G401 (cell line): ENCODE data around the gene RABGAP1L. TPM values are rescaled to one million over a fixed set of nuclear protein-coding genes. Genes with fewer than 3 reads are reported as not detected.
"Not testable (repeated sequence)": the region's sequence is repeated elsewhere in the genome, so short reads cannot be mapped to it uniquely, and the experiment has no call there.

ENCODE experiments used
- DNase-seq: peaks from one replicate; pipeline ENCODE4 v3.0.0-alpha.2; 2015; ENCODE audit warnings: low spot score
- in situ Hi-C: cut with HindIII; loops from 2 replicates; pipeline ENCODE4 v1.10.0; 2016; ENCODE audit warnings: low sequenced_read_pairs, mixed read lengths
- total RNA-seq: library from RNA; depleted of rRNA; stranded (reverse); fragments of >200 nt; shearing (Covaris generic); gene quantifications from 2 replicates; pipeline ENCODE4 v1.2.3, GENCODE V29; 2014

The RABGAP1L gene
- total RNA-seq, 1 experiment from 2014 or later, result 23.3 TPM

DNA sequence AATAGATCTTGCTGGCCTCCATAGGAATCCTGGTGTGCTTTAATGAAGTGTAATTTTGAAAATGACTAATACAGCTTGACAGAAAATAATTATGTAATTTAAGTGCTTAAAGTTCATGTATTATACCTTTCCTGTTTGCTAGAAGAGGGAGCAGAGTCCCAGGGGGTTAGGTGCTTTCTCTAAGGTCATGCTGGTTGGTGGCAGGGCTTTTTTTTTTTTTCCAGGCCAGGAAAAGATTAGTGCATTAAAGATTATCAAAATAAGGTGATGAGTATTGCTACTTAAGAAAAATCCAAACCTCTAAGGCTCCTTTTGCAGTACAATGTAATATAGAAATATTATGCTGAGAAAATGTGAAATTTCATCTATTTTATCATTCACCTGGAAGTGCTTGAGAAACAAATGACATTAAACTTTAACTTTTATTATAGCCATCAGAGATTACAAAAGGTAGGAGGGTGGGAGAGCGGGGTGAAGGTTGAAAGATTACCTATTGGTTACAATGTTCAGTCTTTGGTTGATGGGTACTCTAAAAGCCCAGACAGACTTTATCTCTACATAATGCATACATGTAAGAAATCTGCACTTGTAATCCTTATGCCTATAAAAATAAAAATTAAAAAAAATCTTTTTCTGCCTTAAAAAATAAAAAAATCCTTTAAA, 110.8 kb downstream of the RABGAP1L start:
- in situ Hi-C loops, result no loop called here
- DNase-seq, result no peak

DNA sequence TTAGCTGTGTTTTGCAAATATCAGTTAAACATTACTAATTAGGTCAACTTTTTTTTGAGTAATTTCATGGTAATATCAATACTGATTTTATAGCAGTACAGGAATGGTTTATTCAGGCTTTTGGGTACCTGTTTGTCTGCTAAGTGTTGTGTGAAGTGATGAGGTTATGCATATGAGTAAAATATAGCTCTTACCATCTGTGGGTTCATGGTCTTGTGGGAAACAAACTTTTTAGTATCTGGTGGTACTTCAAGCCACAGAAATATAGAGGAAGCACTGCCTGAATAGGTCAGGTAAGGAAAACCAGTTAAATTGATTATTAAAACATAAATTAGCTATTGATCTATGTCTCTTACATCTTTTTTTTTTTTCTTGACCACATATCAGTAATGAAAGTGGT, 113.9 kb downstream of the RABGAP1L start:
- no peak for DNase-seq
- in situ Hi-C loops, result no loop called here

DNA sequence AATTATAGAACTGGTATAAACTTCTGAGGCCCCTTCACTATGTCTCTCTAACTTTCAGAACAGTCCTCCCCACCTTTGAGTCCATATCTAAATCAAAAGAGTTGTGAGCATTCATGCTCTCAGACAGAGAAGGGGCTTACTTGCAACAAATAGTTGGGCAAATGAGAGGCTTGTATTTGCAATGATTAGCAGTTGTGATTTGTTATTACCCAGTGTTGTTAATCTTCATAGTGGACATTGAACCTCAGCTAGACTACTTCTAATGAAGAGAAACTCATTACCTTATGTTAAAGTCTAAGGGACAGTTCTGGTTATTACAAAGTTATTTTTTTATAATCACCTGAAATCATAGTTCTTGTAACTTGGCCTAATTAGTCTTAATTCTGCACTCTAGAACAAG, 114.5 kb downstream of the RABGAP1L start:
- DNase-seq, result no peak
- in situ Hi-C loops, result no loop called here

DNA sequence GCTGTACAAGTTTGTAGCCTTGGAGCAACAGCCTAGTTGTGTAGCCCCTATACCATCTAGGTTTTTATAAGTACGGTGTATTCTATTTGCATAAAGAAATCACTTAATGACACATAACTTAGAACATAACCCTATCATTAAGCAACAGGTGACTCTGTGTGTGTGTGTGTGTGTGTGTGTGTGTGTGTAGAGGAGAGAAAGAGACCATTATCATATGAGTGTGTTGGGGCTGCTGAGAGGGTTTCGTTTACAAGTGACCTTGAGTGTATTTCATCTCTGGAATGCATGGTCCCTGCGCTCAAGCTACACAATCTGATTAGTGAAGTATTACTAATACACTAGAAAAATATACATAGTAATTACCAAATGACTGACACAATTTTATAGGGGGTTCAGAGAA, 115.1 kb downstream of the RABGAP1L start:
- in situ Hi-C loops, result no loop called here
- no peak for DNase-seq

DNA sequence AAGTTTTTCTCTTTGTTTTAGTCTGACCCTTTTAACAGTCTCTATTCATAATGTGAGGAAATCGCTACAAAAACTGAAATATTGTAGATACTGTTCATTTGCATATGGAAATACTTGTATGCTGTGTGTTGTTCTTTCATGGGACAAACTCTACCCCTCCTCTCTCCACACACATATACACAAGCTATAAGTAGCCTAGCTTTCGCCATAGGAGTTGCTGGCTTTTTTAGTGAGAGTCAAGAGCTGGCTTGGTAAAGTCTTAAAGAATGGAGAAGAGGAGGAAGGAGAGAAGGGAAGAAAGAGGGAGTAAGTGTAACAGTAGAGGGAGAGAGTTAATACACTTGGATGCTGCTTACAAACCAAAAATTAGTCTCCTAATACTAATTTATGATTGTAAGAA, 115.6 kb downstream of the RABGAP1L start:
- in situ Hi-C loops, result no loop called here
- no peak for DNase-seq

DNA sequence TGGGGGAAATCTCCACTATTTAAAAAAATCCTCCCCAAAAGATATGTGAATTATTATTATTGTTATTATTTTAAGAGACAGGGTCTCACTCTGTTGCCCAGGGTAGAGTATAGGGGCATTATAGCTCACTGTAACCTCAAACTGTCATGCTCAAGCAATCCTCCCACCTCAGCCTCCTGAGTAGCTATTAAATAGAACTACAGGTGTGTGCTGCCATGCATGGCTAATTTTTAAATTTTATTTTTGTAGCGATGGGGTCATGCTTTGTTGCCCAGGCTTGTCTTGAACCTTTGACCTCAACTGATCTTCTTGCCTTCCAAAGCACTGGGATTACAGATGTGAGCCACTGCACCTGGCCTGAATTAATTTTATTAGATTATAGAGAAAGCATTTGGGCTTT, 116.8 kb downstream of the RABGAP1L start:
- in situ Hi-C loops, result no loop called here
- no peak for DNase-seq

DNA sequence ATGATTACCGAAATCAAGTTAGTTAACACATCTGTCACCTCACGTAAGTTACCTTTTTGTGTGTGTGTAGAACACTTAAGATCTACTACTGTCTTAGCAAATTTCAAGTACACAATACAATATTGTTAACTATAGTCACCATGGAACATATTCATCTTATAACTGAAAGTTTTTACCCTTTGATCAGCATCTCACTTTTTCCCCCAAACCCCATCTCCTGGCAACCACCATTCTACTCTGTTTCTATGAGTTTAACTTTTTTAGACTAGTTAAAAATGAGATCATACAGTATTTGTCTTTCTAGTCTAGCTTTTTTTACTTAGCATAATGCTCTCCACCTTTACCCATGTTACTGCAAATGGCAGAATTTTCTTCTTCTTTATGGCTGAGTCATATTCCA, 124.7 kb downstream of the RABGAP1L start:
- in situ Hi-C loops, result no loop called here
- no peak for DNase-seq

DNA sequence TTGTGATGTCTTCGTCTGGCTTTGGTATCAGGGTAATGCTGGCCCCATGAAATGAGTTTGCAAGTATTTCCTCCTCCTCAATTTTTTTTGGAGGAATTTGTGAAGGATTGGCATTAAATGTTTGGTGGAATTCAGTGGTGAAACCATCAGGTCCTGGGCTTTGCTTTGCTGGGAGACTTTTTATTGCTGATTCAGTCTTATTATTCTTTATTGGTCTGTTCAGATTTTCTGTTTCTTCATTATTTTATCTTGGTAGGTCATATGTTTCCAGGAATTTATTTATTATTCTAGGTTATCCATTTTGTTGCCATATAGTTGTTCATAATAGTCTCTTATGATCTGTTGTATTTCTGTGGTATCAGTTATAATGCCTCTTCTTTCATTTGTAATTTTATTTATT, 126.7 kb downstream of the RABGAP1L start:
- DNase-seq, result no peak
- in situ Hi-C loops, result no loop called here

DNA sequence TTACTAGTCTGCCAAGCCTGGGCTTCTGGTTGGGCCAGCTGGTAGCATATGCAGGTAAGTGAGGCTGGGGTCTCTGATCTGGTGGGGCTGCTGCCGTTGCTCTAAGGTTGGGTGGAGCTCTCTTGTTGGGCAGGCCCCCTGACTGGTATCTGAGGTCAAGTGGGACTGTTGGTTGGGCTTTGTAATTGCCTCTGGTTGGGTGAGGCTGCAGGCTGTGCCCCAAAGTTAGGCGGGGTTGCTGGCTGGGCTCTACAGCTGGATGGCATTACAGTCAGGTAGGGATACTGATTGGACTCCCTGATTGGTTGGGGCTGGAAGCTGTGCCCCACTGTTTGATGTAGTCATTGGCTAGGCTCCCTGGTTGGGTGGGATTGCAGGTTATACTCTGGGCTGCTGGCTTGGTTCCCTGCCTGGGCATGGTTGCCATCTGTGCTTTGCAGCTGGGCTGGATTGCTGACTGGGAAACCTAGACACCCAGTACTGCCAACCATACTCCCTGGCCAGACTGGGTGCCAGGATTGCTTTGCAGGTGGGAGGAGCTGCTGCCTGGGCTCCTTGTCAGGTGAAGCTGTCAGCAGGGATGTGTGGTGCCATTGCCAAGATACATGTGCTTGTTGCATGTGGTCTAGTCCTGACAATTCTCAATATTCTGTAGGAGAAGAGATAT, 130.5 kb downstream of the RABGAP1L start:
- DNase-seq, result no peak
- in situ Hi-C loops, result no loop called here

DNA sequence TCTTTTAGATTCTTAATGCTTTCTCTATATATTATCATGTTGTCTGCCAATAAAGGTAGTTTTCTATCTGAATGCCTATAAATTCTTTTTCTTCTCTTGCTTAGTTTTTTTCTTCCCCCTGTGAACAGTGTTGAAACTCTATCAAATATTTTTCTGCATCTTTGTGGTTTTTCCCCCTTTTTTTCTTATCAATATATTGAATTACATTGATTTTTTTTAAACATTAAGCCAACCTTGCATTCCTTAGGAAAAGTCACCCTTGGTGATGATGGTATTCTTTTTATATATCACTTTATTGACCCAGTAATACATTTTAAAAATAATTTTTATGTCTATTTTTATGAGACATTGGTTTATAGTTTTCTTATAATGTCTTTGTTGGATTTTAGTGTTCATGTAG, 131.7 kb downstream of the RABGAP1L start:
- DNase-seq, result no peak
- in situ Hi-C loops, result no loop called here

DNA sequence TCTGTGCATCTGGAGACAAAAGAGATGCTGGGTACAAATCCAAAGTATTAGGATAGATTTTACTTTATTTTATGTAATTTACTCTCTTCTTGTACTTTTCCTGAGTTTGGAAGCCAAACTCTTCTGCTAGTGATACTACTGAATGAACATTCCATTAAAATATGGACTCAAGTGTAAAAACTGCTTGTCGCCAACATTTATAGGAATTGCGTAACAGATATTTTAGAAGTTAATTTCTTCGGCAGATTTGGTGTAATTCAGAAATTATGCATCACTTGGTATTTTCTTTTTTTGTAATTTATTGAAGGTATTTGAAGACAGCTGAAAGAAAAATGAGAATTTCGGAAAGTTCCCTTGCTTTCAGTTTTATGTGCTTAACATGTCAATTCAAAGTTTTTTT, 137.0 kb downstream of the RABGAP1L start:
- in situ Hi-C loops, result no loop called here
- DNase-seq, result no peak

DNA sequence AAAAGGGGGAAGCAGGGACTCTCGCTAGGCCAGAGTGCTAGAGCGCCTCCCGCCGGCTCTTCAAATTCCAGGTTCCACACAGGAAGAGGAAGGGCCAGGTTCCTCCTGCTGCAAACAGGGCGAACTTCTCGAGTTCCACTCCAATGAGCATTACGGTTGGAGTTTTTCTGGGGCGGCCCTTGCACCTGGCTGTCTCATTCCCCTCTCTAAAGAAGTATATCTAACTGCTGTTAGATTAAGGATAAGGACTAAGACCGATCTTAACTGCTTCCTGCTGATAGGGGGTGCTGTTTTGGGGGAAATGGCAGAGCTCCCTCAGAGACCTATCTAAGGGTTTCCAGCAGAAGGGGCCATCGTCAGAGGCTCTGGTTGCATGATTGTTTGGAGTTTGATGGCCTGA, 138.0 kb downstream of the RABGAP1L start:
- in situ Hi-C loops, result no loop called here
- DNase-seq, result no peak

DNA sequence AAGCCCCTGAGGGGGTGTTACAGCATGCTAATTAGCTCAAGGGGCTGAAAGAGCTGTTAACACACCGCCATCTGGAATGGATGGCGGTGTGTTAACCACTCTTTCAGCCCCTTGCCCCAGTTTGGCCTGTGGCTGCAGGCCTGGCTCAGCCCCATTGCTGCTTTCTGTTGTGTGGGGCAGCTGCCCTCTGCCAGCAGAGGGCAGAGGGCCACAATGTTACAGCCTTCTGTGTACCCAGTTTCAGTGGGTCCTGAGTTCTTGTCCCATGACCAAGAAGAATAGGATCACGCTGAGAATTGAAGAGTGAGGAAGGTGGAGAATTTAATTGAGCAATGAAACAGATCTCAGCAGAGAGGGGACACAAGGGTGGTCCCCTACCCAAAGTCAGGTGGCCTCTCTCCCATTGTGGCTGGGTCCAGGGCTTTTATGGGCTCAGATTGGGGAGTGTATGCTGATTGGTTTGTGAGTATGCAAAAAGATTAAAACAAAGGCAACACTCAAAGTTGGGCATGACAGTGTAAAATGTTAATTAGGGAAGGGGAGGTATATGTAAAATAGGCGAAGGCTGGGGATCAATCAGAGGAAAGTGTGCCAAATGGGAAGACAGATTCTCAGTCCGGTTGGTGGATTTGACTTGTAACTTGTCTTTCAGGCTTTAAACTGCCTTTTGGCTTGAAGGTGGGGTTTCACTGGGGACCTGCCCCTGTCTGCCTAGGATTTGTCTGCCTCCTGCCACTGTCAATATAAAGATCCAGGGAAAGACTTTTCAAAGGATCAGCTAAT, 142.2 kb downstream of the RABGAP1L start:
- DNase-seq, result no peak
- in situ Hi-C loops, result no loop called here

DNA sequence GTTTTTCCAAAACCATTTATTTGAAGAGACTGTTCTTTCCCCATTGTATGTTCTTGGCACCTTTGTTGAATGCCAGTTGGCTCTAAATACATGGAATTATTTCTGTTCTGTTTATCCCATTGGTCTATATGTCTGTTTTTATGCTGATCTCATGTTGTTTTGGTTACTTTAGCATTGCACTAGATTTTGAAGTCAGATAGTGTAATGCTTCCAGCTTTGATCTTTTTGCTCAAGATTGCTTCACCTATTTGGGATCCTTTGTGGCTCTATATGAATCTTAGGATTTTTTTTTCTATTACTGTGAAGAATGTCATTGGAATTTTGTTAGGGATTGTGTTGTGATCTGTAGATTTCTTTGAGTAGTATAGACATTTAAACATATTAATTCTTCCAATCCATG, 149.3 kb downstream of the RABGAP1L start:
- in situ Hi-C loops, result no loop called here
- DNase-seq, result no peak

DNA sequence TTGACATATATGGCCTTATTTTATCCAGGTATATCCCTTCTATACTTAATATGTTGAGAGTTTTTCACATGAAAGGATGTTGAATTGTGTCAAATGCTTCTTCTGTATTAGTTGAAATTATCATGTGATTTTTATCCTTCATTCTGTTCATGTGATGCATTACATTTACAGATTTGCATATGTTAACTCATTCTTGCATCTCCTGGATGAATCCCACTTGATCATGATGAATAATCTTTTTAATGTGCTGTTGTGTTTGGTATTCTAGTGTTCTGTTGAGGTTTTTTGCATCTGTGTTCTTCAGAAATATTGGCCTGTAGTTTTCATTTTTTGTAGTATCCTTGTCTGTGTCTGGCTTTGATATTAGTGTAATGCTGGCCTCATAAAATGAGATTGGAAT, 150.2 kb downstream of the RABGAP1L start:
- in situ Hi-C loops, result no loop called here

DNA sequence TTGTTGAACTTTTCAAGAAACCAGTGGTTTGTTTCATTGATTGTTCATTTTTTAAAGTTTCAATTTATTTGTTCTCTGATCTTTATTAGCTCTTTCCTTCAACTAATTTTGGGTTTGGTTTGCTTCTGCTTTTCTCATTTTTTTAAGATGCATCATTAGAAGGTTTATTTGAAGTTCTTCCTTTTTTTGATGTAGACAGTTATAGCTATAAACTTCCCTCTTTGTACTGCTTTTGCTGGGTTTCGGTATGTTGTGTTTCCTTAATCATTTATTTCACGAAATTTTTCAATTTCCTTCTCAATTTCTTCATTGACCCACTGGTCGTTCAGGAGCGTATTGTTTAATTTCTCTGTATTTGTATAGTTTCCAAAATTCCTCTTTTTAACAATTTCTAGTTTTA, 155.1 kb downstream of the RABGAP1L start:
- no peak for DNase-seq
- in situ Hi-C loops, result no loop called here

More for the DNA sequence above, 150.2 kb downstream of the RABGAP1L start:
- DNase-seq, result no peak

DNA sequence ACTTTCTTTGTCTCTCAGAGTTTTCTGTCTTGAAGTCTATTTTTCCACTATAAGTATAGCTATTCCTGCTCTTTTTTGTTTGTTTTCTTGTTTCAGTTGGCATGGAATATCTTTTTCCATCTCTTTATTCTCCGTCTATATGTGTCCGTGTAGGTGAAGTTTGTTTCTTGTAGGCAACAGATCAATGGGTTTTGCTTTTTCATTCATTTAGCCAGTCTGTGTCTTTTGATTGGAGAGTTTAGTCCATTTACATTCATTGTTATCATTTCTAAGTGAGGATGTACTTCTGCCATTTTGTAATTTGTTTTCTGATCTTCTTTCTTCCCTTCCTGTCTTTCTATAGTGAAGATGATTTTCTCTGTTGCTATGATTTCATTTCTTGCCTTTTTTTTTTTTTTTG, 155.9 kb downstream of the RABGAP1L start:
- in situ Hi-C loops, result no loop called here

DNA sequence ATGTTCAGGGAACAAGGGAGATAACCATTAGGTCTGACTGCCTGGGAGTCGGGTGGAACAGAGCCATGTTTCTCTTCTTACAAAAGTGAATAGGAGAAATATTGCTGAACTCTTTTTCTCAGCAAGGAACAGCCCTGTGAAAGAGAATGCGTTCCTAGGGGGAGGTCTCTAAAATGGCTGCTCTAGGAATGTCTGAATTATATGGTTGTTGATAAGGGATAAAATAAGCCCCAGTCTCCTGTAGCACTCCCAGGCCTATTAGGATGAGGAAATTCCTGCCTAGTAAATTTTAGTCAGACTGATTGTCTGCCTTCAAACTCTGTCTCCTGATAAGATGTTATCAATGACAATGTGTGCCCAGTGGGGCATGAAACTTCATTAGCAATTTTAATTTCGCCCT, 161.6 kb downstream of the RABGAP1L start:
- DNase-seq, in situ Hi-C loops: not testable (repeated sequence)

More for the DNA sequence above, 155.9 kb downstream of the RABGAP1L start:
- DNase-seq, result no peak

DNA sequence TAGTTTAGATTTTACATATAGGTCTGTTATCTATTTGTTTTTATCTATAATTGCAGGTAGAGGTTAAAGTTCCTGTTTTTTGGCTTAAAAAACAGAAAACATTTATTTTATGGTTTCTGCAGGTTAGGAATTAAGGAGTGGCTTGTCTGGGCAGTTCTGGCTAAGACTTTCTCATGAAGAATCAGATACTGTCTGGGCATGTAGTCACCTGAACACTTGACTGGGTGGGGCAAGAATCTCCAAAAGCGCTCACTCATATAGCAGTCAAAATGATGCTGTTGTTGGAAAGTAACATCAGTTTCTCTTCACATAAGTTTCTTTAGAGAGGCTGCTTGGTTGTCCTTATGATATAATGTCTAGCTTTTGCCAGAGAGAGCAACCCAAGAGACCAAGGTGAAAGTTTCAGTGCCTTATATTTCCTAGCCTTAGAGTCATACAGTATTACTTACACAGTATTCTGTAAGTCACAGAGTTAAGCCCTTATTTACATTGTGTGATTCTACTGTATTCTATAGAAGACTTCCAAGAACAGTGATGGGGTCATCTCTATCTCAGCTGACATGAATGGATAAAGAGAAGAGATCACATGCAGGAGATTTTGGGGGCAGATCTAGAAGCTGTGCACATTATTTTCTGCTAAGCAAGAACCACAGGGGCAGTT, 163.0 kb downstream of the RABGAP1L start:
- in situ Hi-C loops, result no loop called here
- no peak for DNase-seq

DNA sequence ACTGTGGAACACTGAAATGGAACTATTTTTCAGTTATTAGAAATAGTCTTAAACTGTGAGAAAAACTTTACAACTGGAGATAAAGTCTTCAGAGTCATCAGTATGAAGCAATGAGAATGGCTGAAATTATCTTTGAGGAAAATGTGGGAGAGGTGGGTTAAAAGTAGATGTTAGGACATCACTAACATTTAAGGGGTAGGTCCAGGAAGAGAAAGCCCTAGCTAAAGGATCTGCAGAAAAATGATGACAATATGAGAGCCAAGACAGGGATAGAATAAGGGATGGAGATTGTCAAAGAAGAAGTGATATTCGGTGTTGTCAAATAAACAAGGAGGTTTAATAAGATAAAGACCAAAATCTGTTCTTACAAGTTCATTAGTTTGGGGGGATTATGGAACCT, 165.2 kb downstream of the RABGAP1L start:
- in situ Hi-C loops, result no loop called here
- no peak for DNase-seq
